Gastroesophageal sphincter (tissue), 3 donors: ENCODE measurements around the gene WDCP.

Experiments
- CTCF ChIP-seq, 4 experiments: fragments of 200-600 bp in 2 of 4; fragments of 450-650 bp in 2 of 4; sonication (generic) in 1 of 4; IDR thresholded peaks; one replicate each; pipeline ENCODE4 v1.5.1; 2017 to 2019; ENCODE audit warnings: antibody characterized with exemption in 4 of 4, mild to moderate bottlenecking in 2 of 4, moderate library complexity in 2 of 4
- POLR2AphosphoS5 ChIP-seq: sonication (generic); formaldehyde crosslinking; IDR thresholded peaks from one replicate; pipeline ENCODE4 v1.6.1; 2017; ENCODE audit warnings: antibody characterized with exemption

- TF ChIP-seq CTCF (IDR thresholded peaks at IDR 0.05), result no peak
- TF ChIP-seq POLR2AphosphoS5, result no peak
Observed at GRCh38 chr2:24009367-24009679, 37.9 kb downstream of the WDCP start.
